Fibroblast of lung (primary cell): Measurements from ENCODE around the gene NAXE. TPM values are rescaled to one million over a fixed set of nuclear protein-coding genes. Genes with fewer than 3 reads are reported as not detected.
A peak's percentile ranks its signal among the peaks of the same experiment; 100 is the strongest.
"Not testable (repeated sequence)": the region's sequence is repeated elsewhere in the genome, so short reads cannot be mapped to it uniquely, and the experiment has no call there.

ENCODE experiments used
- DNase-seq, 2 donors: peaks; one replicate each; pipeline versions ENCODE4 v3.0.0 to v3.0.0-alpha.2; 2010; ENCODE audit warnings: low read depth in 2 of 2
- H2AFZ ChIP-seq: 2 replicates; pipeline ENCODE4 v1.5.1; 2012; ENCODE audit warnings: low read length, control low read depth, inconsistent platforms
- H3K27ac ChIP-seq: 2 replicates; pipeline ENCODE4 v1.5.1; 2011; ENCODE audit warnings: low read length, control low read depth; ENCODE audit not compliant: insufficient read depth
- H3K27me3 ChIP-seq: 2 replicates; pipeline ENCODE4 v1.5.1; 2011; ENCODE audit warnings: mild to moderate bottlenecking, low read length; ENCODE audit not compliant: control insufficient read depth, insufficient read depth
- H3K36me3 ChIP-seq: 2 replicates; pipeline ENCODE4 v1.5.1; 2011; ENCODE audit warnings: low read length; ENCODE audit not compliant: control insufficient read depth, insufficient read depth
- H3K4me1 ChIP-seq: 2 replicates; pipeline ENCODE4 v1.5.1; 2011; ENCODE audit warnings: low read length; ENCODE audit not compliant: control insufficient read depth, insufficient read depth; ENCODE audit errors: extremely low read depth
- H3K4me2 ChIP-seq: 2 replicates; pipeline ENCODE4 v1.5.1; 2011; ENCODE audit warnings: low read length, control low read depth; ENCODE audit not compliant: insufficient read depth; ENCODE audit errors: extremely low read depth
- H3K4me3 ChIP-seq, 4 experiments: fragments of 200-600 bp in 1 of 4; sonication (generic) in 1 of 4; replicated peaks in 1 of 4; 2 replicates each; pipeline ENCODE4 v1.5.1; 2011 to 2016; ENCODE audit warnings: low read length in 4 of 4, low read depth in 3 of 4, mild to moderate bottlenecking in 3 of 4, control low read depth in 2 of 4, inconsistent platforms in 1 of 4, mixed read lengths in 1 of 4; ENCODE audit not compliant: insufficient read depth in 1 of 4; ENCODE audit errors: control extremely low read depth in 1 of 4
- H3K79me2 ChIP-seq: 2 replicates; pipeline ENCODE4 v1.5.1; 2012; ENCODE audit warnings: mild to moderate bottlenecking, low read length, inconsistent platforms; ENCODE audit not compliant: control insufficient read depth, insufficient read depth
- H3K9ac ChIP-seq: 2 replicates; pipeline ENCODE4 v1.5.1; 2011; ENCODE audit warnings: mild to moderate bottlenecking, low read length, control low read depth; ENCODE audit not compliant: insufficient read depth
- H3K9me3 ChIP-seq: 2 replicates; pipeline ENCODE4 v1.5.1; 2012; ENCODE audit warnings: low read depth, low read length; ENCODE audit not compliant: control insufficient read depth, insufficient read depth
- H4K20me1 ChIP-seq: 2 replicates; pipeline ENCODE4 v1.5.1; 2011; ENCODE audit warnings: low read length; ENCODE audit not compliant: control insufficient read depth, insufficient read depth; ENCODE audit errors: extremely low read depth
- CTCF ChIP-seq, 2 donors: IDR thresholded peaks in 1 of 2; conservative IDR thresholded peaks in 1 of 2; 1 replicate in 1 of 2; 2 replicates in 1 of 2; pipeline ENCODE4 v1.5.1; 2011 to 2012; ENCODE audit warnings: low read length in 2 of 2, control low read depth in 1 of 2, inconsistent platforms in 1 of 2, low read depth in 1 of 2, mild to moderate bottlenecking in 1 of 2
- EZH2 ChIP-seq: IDR thresholded peaks from 2 replicates; pipeline ENCODE4 v1.5.1; 2012; ENCODE audit warnings: low read length, control low read depth, mild to moderate bottlenecking; ENCODE audit errors: missing control alignments
- polyA plus RNA-seq, 2 donors: library from polyadenylated mRNA; depleted of rRNA in 1 of 2; stranded (reverse) in 1 of 2; unstranded in 1 of 2; fragments of >200 nt; gene quantifications; 2 replicates each; pipeline ENCODE4 v1.2.1, GENCODE V29; 2011 to 2012; ENCODE audit warnings: missing spikeins in 1 of 2
- total RNA-seq: library from RNA; depleted of rRNA; stranded (reverse); fragments of >200 nt; gene quantifications from 2 replicates; pipeline ENCODE4 v1.2.1, GENCODE V29; 2014

NAXE gene
- total and polyA plus RNA-seq, 2 donors (not counting 1 experiment from before 2014, with no cell fraction given) = 41.6 to 64.4 TPM

DNA sequence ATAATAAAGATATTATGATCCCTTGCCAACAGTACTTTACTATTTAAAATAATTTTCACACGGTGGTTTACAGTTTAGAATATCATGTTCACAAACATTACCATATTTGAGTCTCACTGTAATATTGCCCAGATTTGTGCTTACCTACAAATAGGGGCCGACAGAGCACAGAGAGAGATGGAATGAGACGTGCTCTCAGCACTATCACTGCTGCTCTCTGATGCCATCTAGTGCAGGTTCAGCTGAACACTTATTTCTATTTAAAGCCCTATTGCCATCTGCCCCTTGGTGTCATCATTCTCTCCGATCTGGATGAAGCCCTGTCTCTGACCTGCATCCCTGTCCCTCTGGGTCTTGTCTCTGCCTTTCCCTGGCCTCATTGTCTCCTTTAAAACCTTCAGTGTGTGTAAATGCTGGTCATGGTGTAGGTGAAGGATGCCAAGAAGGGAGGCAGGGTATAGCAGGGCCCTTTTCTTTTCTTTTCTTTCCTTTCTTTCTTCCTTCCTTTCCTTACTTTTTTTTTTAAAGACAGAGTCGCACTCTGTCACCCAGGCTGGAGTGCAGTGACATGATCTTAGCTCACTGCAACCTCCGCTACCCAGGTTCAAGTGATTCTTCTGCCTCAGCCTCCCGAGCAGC lies 16.6 kb downstream of the NAXE start:
- no peak overlapping the region for H3K27ac ChIP-seq
- peak; percentile 86 to 87 for TF ChIP-seq CTCF (conservative IDR thresholded peaks at IDR 0.05 in 1 of 2, IDR thresholded peaks at IDR 0.05 in 1 of 2; ENCODE audit: low read depth in 1 of 2, low read length in 2 of 2)
- no peak for TF ChIP-seq EZH2
- no peak overlapping the region for H3K9ac ChIP-seq
- no peak overlapping the region for H3K4me3 ChIP-seq
- H3K36me3 ChIP-seq = no peaks in the 10 kb centered on the region
- H2AFZ ChIP-seq = no peak overlapping the region
- no peak overlapping the region for H3K4me2 ChIP-seq
- no peaks in the 10 kb centered on the region for H3K79me2 ChIP-seq
- peak; percentile 63 to 75 for DNase-seq
- H3K4me1 ChIP-seq = no peaks in the 10 kb centered on the region
- H4K20me1 ChIP-seq = no peaks in the 10 kb centered on the region
- peaks cover 4% of the 10 kb centered on the region for H3K27me3 ChIP-seq
- no peaks in the 10 kb centered on the region for H3K9me3 ChIP-seq

DNA sequence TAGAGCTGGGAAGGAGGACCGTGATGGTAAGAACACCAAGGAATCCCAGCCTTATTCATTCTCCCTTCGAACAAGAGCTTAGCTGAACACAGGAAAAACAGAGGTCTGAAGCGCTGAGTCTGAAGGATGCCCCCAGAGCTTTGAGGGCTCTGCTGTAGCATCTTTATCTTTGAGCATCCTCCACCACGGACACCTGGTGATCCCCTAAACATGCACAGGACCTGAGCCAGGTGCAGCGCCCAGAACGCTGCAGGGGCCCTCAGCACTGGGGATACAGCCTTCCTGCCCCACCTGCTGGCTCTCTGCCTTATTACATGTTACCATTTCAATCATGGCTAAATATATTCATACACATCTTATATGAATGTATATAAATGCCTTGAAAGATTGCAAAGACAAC lies 17.4 kb downstream of the NAXE start:
- Histone ChIP-seq H3K4me3 (no peak overlapping the region), H3K27me3 (peaks cover 4% of the 10 kb centered on the region), H3K9ac (no peak overlapping the region), H3K36me3 (no peaks in the 10 kb centered on the region), H2AFZ (no peak overlapping the region), H3K27ac (no peak overlapping the region), H3K9me3 (no peaks in the 10 kb centered on the region), H3K4me2 (no peak overlapping the region), H3K79me2 (no peaks in the 10 kb centered on the region), H3K4me1 (no peaks in the 10 kb centered on the region), H4K20me1 (no peaks in the 10 kb centered on the region)
- TF ChIP-seq CTCF (conservative IDR thresholded peaks at IDR 0.05 in 1 of 2, IDR thresholded peaks at IDR 0.05 in 1 of 2; ENCODE audit: low read depth in 1 of 2, low read length in 2 of 2) = peak; percentile 32 to 47
- no peak for TF ChIP-seq EZH2
- DNase-seq = no peak

DNA sequence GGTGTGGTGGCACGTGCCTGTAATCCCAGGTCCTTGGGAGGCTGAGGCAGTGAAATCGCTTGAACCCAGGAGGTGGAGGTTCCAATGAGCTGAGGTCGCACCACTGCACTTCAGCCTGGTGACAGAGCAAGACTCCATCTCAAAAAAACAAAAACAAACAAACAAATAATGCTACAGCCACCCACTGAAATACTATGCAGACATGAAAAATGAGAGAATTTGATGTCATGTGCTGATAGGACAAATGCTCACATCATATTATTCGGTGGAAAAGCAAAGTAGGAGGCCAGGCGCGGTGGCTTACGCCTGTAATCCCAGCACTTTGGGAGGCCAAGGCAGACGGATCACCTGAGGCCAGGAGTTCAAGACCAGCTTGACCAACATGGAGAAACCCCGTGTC lies 18.5 kb downstream of the NAXE start:
- not testable (repeated sequence) for H2AFZ ChIP-seq, H4K20me1 ChIP-seq, H3K27me3 ChIP-seq, H3K79me2 ChIP-seq, H3K4me1 ChIP-seq, H3K9ac ChIP-seq, H3K27ac ChIP-seq, DNase-seq, H3K36me3 ChIP-seq, H3K9me3 ChIP-seq, H3K4me2 ChIP-seq, H3K4me3 ChIP-seq
